ENCODE data around the gene IQSEC3.
"Not testable (repeated sequence)": the region's sequence is repeated elsewhere in the genome, so short reads cannot be mapped to it uniquely, and the experiment has no call there.

Gene IQSEC3

DNA sequence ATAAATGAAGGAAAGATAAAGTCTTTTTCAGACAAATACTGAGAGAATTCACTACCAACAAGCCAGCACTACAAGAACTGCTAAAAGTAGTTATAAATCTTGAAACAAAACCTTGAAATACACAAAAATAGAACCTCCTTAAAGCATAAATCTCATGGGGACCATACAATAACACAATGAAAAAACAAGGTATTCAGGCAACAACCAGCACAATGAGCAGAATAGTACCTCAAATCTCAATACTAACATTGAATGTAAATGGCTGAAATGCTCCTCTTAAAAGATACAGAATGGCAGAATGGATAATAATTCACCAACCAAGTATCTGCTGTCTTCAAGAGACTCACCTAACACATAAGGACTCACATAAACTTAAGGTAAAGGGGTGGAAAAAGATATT lies 7.7 kb upstream of the IQSEC3 start:
- Histone ChIP-seq H2AFZ (ENCODE audit: low read depth, low read length) (no peak overlapping the region), H3K36me3 (ENCODE audit: insufficient read depth, low read length) (no peaks in the 10 kb centered on the region), H3K9me3 (ENCODE audit: low read length) (no peaks in the 10 kb centered on the region), H3K27me3 (ENCODE audit: insufficient read depth, low read length) (peaks cover 5% of the 10 kb centered on the region), H3K4me3 (ENCODE audit: low read length) (no peak overlapping the region), H3K4me1 (ENCODE audit: insufficient read depth, low read length) (no peaks in the 10 kb centered on the region)

DNA sequence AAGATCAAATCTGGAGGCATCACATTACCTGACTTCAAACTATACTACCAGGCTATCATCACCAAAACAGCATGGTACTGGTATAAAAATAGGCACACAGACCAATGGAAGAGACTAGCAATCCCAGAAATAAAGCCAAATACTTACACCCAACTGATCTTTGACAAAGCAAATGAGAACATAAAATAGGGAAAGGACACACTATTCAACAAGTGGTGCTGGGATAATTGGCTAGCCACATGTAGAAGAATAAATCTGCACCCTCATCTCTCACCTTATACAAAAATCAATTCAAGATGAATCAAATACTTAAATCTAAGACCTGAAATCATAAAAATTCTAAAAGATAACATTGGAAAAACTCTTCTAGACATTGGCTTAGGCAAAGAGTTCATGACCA lies 4.7 kb upstream of the IQSEC3 start:
- H3K4me3 ChIP-seq (ENCODE audit: low read length); H3K36me3 ChIP-seq (ENCODE audit: insufficient read depth, low read length); H3K9me3 ChIP-seq (ENCODE audit: low read length); H3K4me1 ChIP-seq (ENCODE audit: insufficient read depth, low read length); H2AFZ ChIP-seq (ENCODE audit: low read depth, low read length); H3K27me3 ChIP-seq (ENCODE audit: insufficient read depth, low read length): not testable (repeated sequence)

DNA sequence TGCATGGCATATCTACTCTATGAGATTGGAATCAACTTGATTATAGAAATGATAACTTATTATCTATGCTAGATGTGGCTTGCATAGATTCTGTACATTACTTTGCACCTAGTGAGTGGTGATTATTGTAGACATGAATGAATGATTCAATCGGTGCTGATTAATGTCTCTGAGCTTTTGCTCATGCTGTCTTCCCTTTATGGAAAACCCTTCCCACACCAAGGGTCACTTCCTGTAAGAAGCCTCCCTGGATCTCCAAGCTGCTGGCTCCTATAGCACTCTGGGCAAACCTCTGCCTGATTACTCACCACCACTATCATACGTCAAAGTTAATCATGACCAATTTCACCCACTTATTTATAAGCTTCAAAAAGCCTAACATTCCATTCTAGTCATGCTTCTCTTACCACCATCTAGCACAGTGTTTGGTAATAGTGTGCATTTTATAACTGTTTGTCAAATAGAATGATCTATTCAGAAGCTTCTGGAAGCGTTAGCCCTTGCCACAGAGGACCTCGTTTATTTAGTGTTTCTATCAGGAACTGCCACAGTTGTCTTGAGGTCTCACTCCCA lies 990 bp upstream of the IQSEC3 start:
- H3K9me3 ChIP-seq (ENCODE audit: low read length); H3K4me1 ChIP-seq (ENCODE audit: insufficient read depth, low read length); H2AFZ ChIP-seq (ENCODE audit: low read depth, low read length); H3K36me3 ChIP-seq (ENCODE audit: insufficient read depth, low read length); H3K27me3 ChIP-seq (ENCODE audit: insufficient read depth, low read length); H3K4me3 ChIP-seq (ENCODE audit: low read length): not testable (repeated sequence)

DNA sequence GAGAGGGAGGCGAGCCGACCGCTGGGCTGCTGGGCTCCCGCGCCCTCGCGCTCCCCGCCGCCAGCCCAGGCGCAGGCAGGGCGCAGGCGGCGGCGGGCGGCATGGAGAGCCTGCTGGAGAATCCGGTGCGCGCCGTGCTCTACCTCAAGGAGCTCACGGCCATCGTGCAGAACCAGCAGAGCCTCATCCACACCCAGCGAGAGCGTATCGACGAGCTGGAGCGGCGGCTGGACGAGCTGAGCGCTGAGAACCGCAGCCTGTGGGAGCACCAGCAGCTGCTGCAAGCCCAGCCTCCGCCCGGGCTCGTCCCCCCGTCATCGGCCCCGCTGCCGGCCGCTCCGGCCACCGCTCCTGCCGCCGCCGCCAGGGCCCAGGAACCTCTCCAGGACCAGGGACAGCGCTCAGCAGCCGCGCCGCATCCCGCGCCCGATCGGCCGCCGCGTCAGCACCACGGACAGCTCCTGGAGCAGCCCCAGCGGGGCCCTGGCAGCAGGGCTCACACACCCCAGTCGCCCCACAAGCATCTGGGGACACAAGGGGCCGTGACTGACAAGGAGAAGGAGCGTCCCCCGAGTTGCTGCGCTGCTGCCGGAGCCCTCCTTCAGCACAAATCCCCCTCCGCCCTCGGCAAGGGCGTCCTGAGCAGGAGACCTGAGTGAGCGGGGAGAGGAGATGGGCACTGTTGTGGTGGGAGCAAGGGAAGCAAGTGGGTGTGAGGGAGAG lies 376 bp downstream of the IQSEC3 start:
- H3K4me3 ChIP-seq (ENCODE audit: low read length), result peak overlapping the region; percentile 38
- H3K36me3 ChIP-seq (ENCODE audit: insufficient read depth, low read length); H2AFZ ChIP-seq (ENCODE audit: low read depth, low read length); H3K9me3 ChIP-seq (ENCODE audit: low read length); H3K4me1 ChIP-seq (ENCODE audit: insufficient read depth, low read length); H3K27me3 ChIP-seq (ENCODE audit: insufficient read depth, low read length): not testable (repeated sequence)

DNA sequence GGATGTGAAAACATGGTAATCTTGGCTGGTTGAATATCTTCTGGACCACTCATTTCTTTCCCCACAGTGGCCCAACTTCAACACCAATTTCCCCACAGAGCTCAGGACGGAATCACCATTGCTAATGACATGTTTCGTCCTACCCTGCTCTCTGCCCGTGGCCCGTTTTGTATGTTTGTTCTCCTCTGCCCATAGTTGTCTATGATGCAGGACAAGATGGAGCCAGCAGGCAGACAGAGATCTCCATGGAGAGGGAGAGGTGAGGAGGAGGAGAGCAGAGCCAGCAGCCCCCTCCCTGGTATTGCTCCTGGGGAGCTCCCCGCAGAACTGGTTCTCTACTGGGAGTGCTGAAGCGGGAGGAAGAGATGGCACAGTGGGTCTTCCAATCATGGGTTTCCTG lies 3.1 kb downstream of the IQSEC3 start:
- not testable (repeated sequence) for H3K4me3 ChIP-seq (ENCODE audit: low read length); H3K36me3 ChIP-seq (ENCODE audit: insufficient read depth, low read length); H3K9me3 ChIP-seq (ENCODE audit: low read length); H3K27me3 ChIP-seq (ENCODE audit: insufficient read depth, low read length); H2AFZ ChIP-seq (ENCODE audit: low read depth, low read length); H3K4me1 ChIP-seq (ENCODE audit: insufficient read depth, low read length)

GRCh38 chr12:70541-70940 lies 4.0 kb downstream of the IQSEC3 start:
- not testable (repeated sequence) for H3K36me3 ChIP-seq (ENCODE audit: insufficient read depth, low read length); H3K4me3 ChIP-seq (ENCODE audit: low read length)
- peaks cover 15% of the 10 kb centered on the region for H3K27me3 ChIP-seq (ENCODE audit: insufficient read depth, low read length)

GRCh38 chr12:72018-72417 lies 5.5 kb downstream of the IQSEC3 start:
- H3K4me3 ChIP-seq (ENCODE audit: low read length); H3K4me1 ChIP-seq (ENCODE audit: insufficient read depth, low read length); H2AFZ ChIP-seq (ENCODE audit: low read depth, low read length); H3K36me3 ChIP-seq (ENCODE audit: insufficient read depth, low read length); H3K9me3 ChIP-seq (ENCODE audit: low read length): not testable (repeated sequence)
- H3K27me3 ChIP-seq (ENCODE audit: insufficient read depth, low read length), result peaks cover 30% of the 10 kb centered on the region

More at GRCh38 chr12:70541-70940, 4.0 kb downstream of the IQSEC3 start:
- not testable (repeated sequence) for H3K9me3 ChIP-seq (ENCODE audit: low read length); H3K4me1 ChIP-seq (ENCODE audit: insufficient read depth, low read length); H2AFZ ChIP-seq (ENCODE audit: low read depth, low read length)

DNA sequence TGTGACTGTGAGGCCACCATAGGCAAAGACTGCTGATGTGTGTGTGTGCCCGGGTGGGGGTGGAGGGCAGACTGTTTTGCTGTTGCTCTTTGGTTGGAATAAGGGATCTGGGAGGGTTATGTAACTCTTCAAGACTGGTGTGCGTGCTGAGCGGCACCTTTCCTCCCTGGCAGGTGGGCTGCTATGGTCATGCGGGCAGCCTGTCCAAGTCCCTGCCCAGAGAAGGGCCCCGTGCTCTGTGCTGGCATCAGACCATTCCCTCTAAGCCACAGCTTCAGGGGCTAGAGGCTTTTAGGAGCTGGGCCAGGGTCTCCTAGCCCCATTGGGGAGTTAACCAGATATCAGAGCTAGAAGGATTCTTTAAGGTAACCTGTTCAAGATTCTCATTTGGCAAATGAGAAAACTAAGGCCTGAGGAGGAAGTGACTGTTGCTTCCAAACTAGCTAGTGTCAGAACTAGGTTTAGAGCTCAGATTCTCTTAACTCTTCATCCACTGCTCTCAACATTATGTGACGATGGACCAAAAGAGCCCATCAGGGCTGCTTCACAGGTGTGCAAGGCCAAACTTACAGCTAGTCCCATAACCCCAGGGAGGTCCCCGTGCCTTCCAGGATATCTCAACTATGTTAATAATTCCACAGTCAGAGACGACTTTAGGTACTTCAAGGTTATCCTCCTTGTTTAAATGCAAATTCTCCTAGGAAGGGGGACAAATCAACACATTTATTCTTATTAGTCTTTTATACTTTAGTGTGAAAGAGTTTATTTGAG lies 8.0 kb downstream of the IQSEC3 start:
- not testable (repeated sequence) for H3K4me3 ChIP-seq (ENCODE audit: low read length); H3K4me1 ChIP-seq (ENCODE audit: insufficient read depth, low read length); H3K36me3 ChIP-seq (ENCODE audit: insufficient read depth, low read length); H2AFZ ChIP-seq (ENCODE audit: low read depth, low read length); H3K9me3 ChIP-seq (ENCODE audit: low read length)
- H3K27me3 ChIP-seq (ENCODE audit: insufficient read depth, low read length), result peaks cover 47% of the 10 kb centered on the region

DNA sequence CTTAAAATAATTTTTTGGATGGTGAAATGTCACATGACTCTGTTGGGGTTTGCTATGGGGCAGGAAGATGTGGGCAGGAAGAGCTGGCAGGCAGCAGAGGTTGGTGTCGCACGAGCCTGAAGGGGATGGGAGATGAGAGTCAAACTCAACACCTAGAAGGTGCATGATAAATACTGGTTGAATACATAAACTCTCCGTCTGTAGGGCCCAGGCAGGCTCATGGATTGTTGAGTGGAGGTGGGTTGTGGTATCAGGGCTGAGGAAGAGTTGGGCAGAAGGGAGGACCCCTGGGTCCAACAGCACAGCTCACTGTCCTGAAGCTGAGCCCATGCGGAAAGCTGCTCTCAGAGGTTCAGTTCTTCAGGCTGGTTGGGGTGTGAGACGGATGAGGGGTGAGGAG lies 9.0 kb downstream of the IQSEC3 start:
- H3K36me3 ChIP-seq (ENCODE audit: insufficient read depth, low read length); H2AFZ ChIP-seq (ENCODE audit: low read depth, low read length); H3K4me3 ChIP-seq (ENCODE audit: low read length); H3K9me3 ChIP-seq (ENCODE audit: low read length); H3K4me1 ChIP-seq (ENCODE audit: insufficient read depth, low read length): not testable (repeated sequence)
- H3K27me3 ChIP-seq (ENCODE audit: insufficient read depth, low read length), result peaks cover 54% of the 10 kb centered on the region

DNA sequence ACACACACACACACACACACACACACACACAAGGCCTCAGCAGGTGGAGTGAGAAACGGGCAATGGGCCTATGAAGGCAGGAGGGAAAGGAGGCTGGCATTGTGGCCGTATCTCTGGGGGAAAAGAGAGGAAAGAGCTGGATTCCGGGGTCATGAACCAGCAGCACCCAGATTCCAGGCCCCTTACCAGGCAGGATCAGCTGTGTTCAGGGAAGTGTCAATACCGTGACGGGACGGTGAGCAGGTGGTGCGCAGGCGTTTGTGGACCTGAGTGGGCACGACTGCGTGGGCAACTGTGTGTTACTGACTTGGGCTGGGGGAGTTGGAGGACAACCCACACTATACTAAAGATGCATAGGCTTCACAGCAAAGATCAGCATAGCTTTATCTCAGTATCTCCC lies 9.5 kb downstream of the IQSEC3 start:
- not testable (repeated sequence) for H3K4me3 ChIP-seq (ENCODE audit: low read length); H2AFZ ChIP-seq (ENCODE audit: low read depth, low read length); H3K9me3 ChIP-seq (ENCODE audit: low read length); H3K36me3 ChIP-seq (ENCODE audit: insufficient read depth, low read length); H3K4me1 ChIP-seq (ENCODE audit: insufficient read depth, low read length)
- peaks cover 57% of the 10 kb centered on the region for H3K27me3 ChIP-seq (ENCODE audit: insufficient read depth, low read length)

GRCh38 chr12:76551-76950 lies 10.0 kb downstream of the IQSEC3 start:
- H3K36me3 ChIP-seq (ENCODE audit: insufficient read depth, low read length); H3K9me3 ChIP-seq (ENCODE audit: low read length); H2AFZ ChIP-seq (ENCODE audit: low read depth, low read length); H3K4me3 ChIP-seq (ENCODE audit: low read length); H3K4me1 ChIP-seq (ENCODE audit: insufficient read depth, low read length): not testable (repeated sequence)
- peaks cover 61% of the 10 kb centered on the region for H3K27me3 ChIP-seq (ENCODE audit: insufficient read depth, low read length)

GRCh38 chr12:77101-77719 lies 10.6 kb downstream of the IQSEC3 start:
- H2AFZ ChIP-seq (ENCODE audit: low read depth, low read length); H3K9me3 ChIP-seq (ENCODE audit: low read length); H3K36me3 ChIP-seq (ENCODE audit: insufficient read depth, low read length); H3K4me3 ChIP-seq (ENCODE audit: low read length); H3K4me1 ChIP-seq (ENCODE audit: insufficient read depth, low read length): not testable (repeated sequence)
- peaks cover 64% of the 10 kb centered on the region for H3K27me3 ChIP-seq (ENCODE audit: insufficient read depth, low read length)

- not testable (repeated sequence) for H2AFZ ChIP-seq (ENCODE audit: low read depth, low read length); H3K36me3 ChIP-seq (ENCODE audit: insufficient read depth, low read length); H3K4me3 ChIP-seq (ENCODE audit: low read length); H3K4me1 ChIP-seq (ENCODE audit: insufficient read depth, low read length); H3K9me3 ChIP-seq (ENCODE audit: low read length)
- H3K27me3 ChIP-seq (ENCODE audit: insufficient read depth, low read length), result peaks cover 70% of the 10 kb centered on the region
These were observed 11.3 kb downstream of the IQSEC3 start for GRCh38 chr12:77769-78383.

Measured in neuron (in vitro differentiated cells).